ENCODE measurements around the gene NOP56. TPM values are rescaled to one million over a fixed set of nuclear protein-coding genes. Genes with fewer than 3 reads are reported as not detected.

Gene NOP56
- total and polyA plus RNA-seq, 2 donors (not counting 3 experiments of a cell fraction or from before 2014, with no cell fraction given), result 151 to 329 TPM

DNA sequence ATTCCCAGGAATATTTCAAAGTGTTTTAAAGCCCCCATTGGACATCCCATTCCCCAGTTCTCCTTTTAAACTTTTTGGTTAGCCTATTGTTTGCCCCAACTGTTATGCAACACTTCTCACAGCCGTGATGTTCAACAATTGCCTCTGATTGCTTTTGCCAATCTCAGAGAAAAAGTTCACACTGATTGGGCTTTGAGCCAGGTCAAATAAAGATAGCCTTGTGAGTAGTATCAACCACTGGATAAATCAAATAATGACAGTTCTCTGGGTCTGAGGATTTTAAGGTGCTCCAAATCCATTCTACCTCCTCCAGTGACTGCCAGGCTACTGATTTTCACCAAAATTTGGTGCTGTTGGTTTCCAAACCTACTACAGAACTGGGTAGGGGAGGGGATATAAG, 19.1 kb upstream of the NOP56 start:
- Histone ChIP-seq H3K9ac (replicated peaks; ENCODE audit: extremely low read depth, insufficient read depth, low read length) (no peak overlapping the region), H2AFZ (ENCODE audit: low read depth, low read length) (no peak overlapping the region), H3K4me2 (ENCODE audit: insufficient read depth, low read length) (no peak overlapping the region), H3K79me2 (ENCODE audit: control insufficient read depth, insufficient read depth, low read length) (no peaks in the 10 kb centered on the region), H3K9me3 (replicated peaks; ENCODE audit: control insufficient read depth, insufficient read depth, low read length) (no peaks in the 10 kb centered on the region), H3K9me1 (replicated peaks; ENCODE audit: control insufficient read depth, extremely low read depth, insufficient read depth, low read length) (no peaks in the 10 kb centered on the region), H3K27ac (ENCODE audit: insufficient read depth, low read depth, low read length) (no peak overlapping the region), H3K36me3 (ENCODE audit: control insufficient read depth in 2 of 2, extremely low read depth in 1 of 2, insufficient read depth in 2 of 2, low read length in 2 of 2) (no peaks in the 10 kb centered on the region), H3K4me3 (replicated peaks in 1 of 3; ENCODE audit: insufficient read depth in 1 of 3, low read depth in 1 of 3, low read length in 3 of 3) (no peak overlapping the region), H3K4me1 (ENCODE audit: control insufficient read depth, extremely low read depth, insufficient read depth, low read length) (no peaks in the 10 kb centered on the region), H4K20me1 (replicated peaks; ENCODE audit: control insufficient read depth, extremely low read depth, insufficient read depth, low read length) (no peaks in the 10 kb centered on the region), H3K27me3 (ENCODE audit: control insufficient read depth in 2 of 2, insufficient read depth in 2 of 2, low read length in 2 of 2) (peaks cover 28 to 32% of the 10 kb centered on the region in 2 experiments)
- ChIA-PET CTCF (interaction anchor here (1.1 kb wide), 1 partner anchor 14 kb away, joined by 3 read pairs; no protein-coding TSS in a partner anchor), POLR2A (no interaction called here)
- intact Hi-C loops (cut with micrococcal nuclease) (no loop called here), dilution Hi-C loops (cut with MboI; ENCODE audit: extremely low pct_ligation_motif_present, low sequenced_read_pairs) (no loop called here)
- FAIRE-seq, result no peak
- TF ChIP-seq, protein P1, sequence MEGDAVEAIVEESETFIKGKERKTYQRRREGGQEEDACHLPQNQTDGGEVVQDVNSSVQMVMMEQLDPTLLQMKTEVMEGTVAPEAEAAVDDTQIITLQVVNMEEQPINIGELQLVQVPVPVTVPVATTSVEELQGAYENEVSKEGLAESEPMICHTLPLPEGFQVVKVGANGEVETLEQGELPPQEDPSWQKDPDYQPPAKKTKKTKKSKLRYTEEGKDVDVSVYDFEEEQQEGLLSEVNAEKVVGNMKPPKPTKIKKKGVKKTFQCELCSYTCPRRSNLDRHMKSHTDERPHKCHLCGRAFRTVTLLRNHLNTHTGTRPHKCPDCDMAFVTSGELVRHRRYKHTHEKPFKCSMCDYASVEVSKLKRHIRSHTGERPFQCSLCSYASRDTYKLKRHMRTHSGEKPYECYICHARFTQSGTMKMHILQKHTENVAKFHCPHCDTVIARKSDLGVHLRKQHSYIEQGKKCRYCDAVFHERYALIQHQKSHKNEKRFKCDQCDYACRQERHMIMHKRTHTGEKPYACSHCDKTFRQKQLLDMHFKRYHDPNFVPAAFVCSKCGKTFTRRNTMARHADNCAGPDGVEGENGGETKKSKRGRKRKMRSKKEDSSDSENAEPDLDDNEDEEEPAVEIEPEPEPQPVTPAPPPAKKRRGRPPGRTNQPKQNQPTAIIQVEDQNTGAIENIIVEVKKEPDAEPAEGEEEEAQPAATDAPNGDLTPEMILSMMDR (IDR thresholded peaks at IDR 0.05; ENCODE audit: extremely low read depth in 1 of 2, insufficient read depth in 1 of 2, low read depth in 1 of 2, low read length in 2 of 2), result no peak
- TF ChIP-seq, protein P2, sequence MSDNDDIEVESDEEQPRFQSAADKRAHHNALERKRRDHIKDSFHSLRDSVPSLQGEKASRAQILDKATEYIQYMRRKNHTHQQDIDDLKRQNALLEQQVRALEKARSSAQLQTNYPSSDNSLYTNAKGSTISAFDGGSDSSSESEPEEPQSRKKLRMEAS (IDR thresholded peaks at IDR 0.05; ENCODE audit: insufficient read depth, insufficient read length), result no peak
- TF ChIP-seq JUN (IDR thresholded peaks at IDR 0.05; ENCODE audit: borderline replicate concordance, insufficient read depth, insufficient read length, low read depth), result no peak
- TF ChIP-seq GATA2 (IDR thresholded peaks at IDR 0.05; ENCODE audit: insufficient read depth, insufficient read length, low read depth, low read length), result no peak
- TF ChIP-seq EZH2 (IDR thresholded peaks at IDR 0.05; ENCODE audit: borderline replicate concordance, low read depth, low read length, severe bottlenecking), result no peak
- no peak for TF ChIP-seq MYC (IDR thresholded peaks at IDR 0.05; ENCODE audit: low read depth, low read length)
- TF ChIP-seq POLR2A (IDR thresholded peaks at IDR 0.05; ENCODE audit: low read depth, low read length), result no peak
- no peak for TF ChIP-seq FOS (IDR thresholded peaks at IDR 0.05; ENCODE audit: borderline replicate concordance, insufficient read depth, low read length)
- TF ChIP-seq POLR2AphosphoS5 (IDR thresholded peaks at IDR 0.05; ENCODE audit: insufficient read depth, low read depth, low read length), result no peak
- no peak for DNase-seq (ENCODE audit: low read depth, low spot score)
- BruUV-seq (replicated peaks), result no TSS peak

Data from endothelial cell of umbilical vein (primary cell).